Endothelial cell (in vitro differentiated cells): Measurements from ENCODE around the gene DCAKD. TPM values are rescaled to one million over a fixed set of nuclear protein-coding genes. Genes with fewer than 3 reads are reported as not detected.

Source experiments
- DNase-seq: peaks from one replicate; pipeline ENCODE4 v3.0.0; 2021; ENCODE audit warnings: low spot score
- H3K27ac Mint-ChIP-seq: one replicate; pipeline ENCODE4 v1.8.0; 2021; ENCODE audit warnings: mixed read lengths, inconsistent platforms; ENCODE audit not compliant: unreplicated experiment
- H3K27me3 Mint-ChIP-seq: one replicate; pipeline ENCODE4 v1.8.0; 2021; ENCODE audit warnings: mild to moderate bottlenecking, moderate library complexity, mixed read lengths, inconsistent platforms; ENCODE audit not compliant: unreplicated experiment
- H3K36me3 Mint-ChIP-seq: one replicate; pipeline ENCODE4 v1.8.0; 2021; ENCODE audit warnings: mild to moderate bottlenecking, low read depth, mixed read lengths, inconsistent platforms; ENCODE audit not compliant: unreplicated experiment
- H3K4me1 Mint-ChIP-seq: one replicate; pipeline ENCODE4 v1.8.0; 2021; ENCODE audit warnings: mild to moderate bottlenecking, mixed read lengths, inconsistent platforms; ENCODE audit not compliant: unreplicated experiment
- H3K4me3 Mint-ChIP-seq: one replicate; pipeline ENCODE4 v1.8.0; 2021; ENCODE audit warnings: mild to moderate bottlenecking, mixed read lengths, inconsistent platforms; ENCODE audit not compliant: unreplicated experiment
- H3K9me3 Mint-ChIP-seq: one replicate; pipeline ENCODE4 v1.8.0; 2021; ENCODE audit warnings: mixed read lengths, inconsistent platforms; ENCODE audit not compliant: unreplicated experiment
- CTCF ChIP-seq: fragments of 200-600 bp; sonication (generic); IDR thresholded peaks from one replicate; pipeline ENCODE4 v1.5.0; 2021; ENCODE audit warnings: antibody characterized with exemption; ENCODE audit not compliant: unreplicated experiment
- total RNA-seq: library from RNA; stranded (reverse); fragmentation: NEBNext Ultra II Directional; extraction: Animal tissue kit (Norgen Biotek cat#: 25700); gene quantifications from one replicate; pipeline ENCODE4 v1.2.1, GENCODE V29; 2021; ENCODE audit not compliant: unreplicated experiment

DCAKD gene
- total RNA-seq, 1 donor from 2014 or later: 29.2 TPM

GRCh38 chr17:45013021-45013997, 38.1 kb downstream of the DCAKD start:
- H3K27me3 Mint-ChIP-seq: peaks cover 5% of the 10 kb centered on the region
- DNase-seq: no peak
- no peaks in the 10 kb centered on the region for H3K36me3 Mint-ChIP-seq
- H3K9me3 Mint-ChIP-seq: no peaks in the 10 kb centered on the region
- no peak overlapping the region for H3K4me3 Mint-ChIP-seq
- no peak overlapping the region for H3K27ac Mint-ChIP-seq
- no peak for TF ChIP-seq CTCF
- no peaks in the 10 kb centered on the region for H3K4me1 Mint-ChIP-seq

DNA sequence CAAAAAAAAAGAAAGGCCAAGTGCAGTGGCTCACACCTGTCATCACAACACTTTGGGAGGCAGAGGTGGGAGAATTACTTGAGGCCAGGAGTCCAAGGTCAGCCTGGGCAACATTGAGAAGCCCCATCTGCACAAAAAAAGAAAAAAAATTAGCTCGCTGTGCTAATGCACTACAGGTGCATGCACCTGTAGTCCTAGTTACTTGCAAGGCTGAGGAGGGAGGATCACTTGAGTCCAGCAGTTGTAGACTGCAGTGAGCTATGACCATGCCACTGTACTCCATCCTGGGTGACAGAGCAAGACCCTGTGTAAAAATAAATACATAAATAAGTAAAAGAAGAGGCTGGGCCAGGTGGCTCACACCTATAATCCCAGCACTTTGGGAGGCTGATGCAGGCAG, 39.7 kb downstream of the DCAKD start:
- H3K36me3 Mint-ChIP-seq: no peaks in the 10 kb centered on the region
- TF ChIP-seq CTCF: no peak
- H3K27ac Mint-ChIP-seq: no peak overlapping the region
- H3K4me3 Mint-ChIP-seq: no peak overlapping the region
- H3K4me1 Mint-ChIP-seq: peaks cover 3% of the 10 kb centered on the region
- H3K9me3 Mint-ChIP-seq: no peaks in the 10 kb centered on the region
- H3K27me3 Mint-ChIP-seq: peaks cover 8% of the 10 kb centered on the region
- no peak for DNase-seq

DNA sequence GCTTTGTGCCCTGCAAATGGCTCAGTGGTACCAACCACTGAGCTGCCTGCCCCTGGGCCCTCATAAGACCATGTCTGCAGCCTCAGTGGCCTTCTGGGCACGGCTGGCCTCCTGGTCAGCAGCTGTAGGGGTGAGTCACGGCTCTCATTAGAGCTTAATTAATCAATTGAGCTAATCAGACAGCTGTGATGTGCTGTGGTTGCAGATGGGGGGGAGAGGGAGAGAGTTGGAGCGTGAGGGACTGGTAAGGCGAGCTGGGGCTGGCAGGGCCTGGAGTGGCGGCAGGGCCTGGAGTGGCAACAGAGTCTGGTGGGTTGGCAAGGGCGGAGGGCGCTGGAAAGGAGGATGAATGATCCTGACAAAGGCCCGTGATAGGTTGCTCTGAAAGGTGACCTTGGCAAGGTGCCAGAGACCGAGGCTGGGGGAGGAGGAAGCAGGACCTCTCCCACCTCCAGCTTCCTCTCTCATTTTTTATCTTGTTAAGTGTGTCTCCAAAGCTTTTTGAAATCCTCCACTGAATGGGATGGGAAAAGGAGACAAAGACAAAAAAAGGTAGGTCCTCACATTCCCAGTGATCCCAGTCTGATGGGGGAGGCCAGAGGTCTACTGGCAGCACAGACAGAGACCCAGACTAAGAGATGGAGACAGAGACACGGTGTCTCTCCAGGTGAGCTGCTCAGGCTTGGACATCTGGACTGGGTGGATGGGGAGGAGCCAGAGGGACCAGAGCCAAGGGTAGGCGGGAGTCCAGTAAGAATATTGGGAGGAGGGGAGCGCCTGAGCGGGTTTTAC, 41.6 kb downstream of the DCAKD start:
- no peak for TF ChIP-seq CTCF
- H3K4me1 Mint-ChIP-seq: peaks cover 3% of the 10 kb centered on the region

DNA sequence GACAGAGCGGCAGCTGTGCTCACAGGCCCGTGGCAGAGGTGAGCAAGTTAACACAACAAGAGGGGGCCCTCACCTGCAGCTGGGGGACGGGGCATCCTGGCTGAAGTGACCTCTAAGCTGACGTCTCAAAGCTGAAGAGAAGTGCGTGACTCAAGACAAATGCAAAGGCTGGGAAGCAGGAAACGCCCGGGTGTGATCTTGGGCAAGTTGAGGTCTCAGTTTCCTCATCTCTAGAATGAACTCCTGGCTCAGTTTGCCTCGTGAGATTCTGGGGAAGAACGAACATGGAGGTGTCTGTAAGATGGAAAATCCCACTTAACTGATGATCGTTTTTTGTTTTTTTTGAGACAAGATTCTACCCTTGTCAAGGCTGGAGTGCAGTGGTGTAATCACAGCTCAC, 43.2 kb downstream of the DCAKD start:
- TF ChIP-seq CTCF: no peak
- Mint-ChIP-seq H3K27ac (no peak overlapping the region), H3K27me3 (peaks cover 7% of the 10 kb centered on the region), H3K9me3 (no peaks in the 10 kb centered on the region), H3K4me1 (peaks cover 6% of the 10 kb centered on the region), H3K4me3 (no peak overlapping the region), H3K36me3 (no peaks in the 10 kb centered on the region)
- DNase-seq: no peak

More for the DNA sequence above, 41.6 kb downstream of the DCAKD start:
- Mint-ChIP-seq H3K27me3 (peaks cover 7% of the 10 kb centered on the region), H3K4me3 (peak overlapping the region; percentile 21), H3K27ac (no peak overlapping the region), H3K36me3 (no peaks in the 10 kb centered on the region), H3K9me3 (no peaks in the 10 kb centered on the region)
- no peak for DNase-seq
